Loucy (cell line): Measurements from ENCODE around the gene MCF2L2.

Experiments
- H2AFZ ChIP-seq: fragments of 200-600 bp; sonication (generic); 2 replicates; pipeline ENCODE4 v1.6.0; 2016; ENCODE audit warnings: antibody characterized with exemption, mild to moderate bottlenecking, low read length, moderate library complexity
- H3F3A ChIP-seq: fragments of 200-600 bp; 2 replicates; pipeline ENCODE4 v1.6.0; 2016; ENCODE audit warnings: antibody characterized with exemption, low read depth, mild to moderate bottlenecking
- H3K27me3 ChIP-seq: fragments of 200-600 bp; sonication (generic); 2 replicates; pipeline ENCODE4 v1.6.1; 2014; ENCODE audit warnings: low read length, mild to moderate bottlenecking; ENCODE audit not compliant: insufficient read depth, poor library complexity, severe bottlenecking
- H3K36me3 ChIP-seq: fragments of 200-600 bp; sonication (generic); 2 replicates; pipeline ENCODE4 v1.6.1; 2016; ENCODE audit warnings: low read length; ENCODE audit not compliant: insufficient read depth
- H3K4me1 ChIP-seq: fragments of 200-600 bp; sonication (generic); 2 replicates; pipeline ENCODE4 v1.5.1; 2014; ENCODE audit warnings: low read length, mild to moderate bottlenecking; ENCODE audit not compliant: insufficient read depth, poor library complexity, severe bottlenecking
- H3K4me2 ChIP-seq: fragments of 200-600 bp; sonication (generic); 2 replicates; pipeline ENCODE4 v1.6.0; 2014; ENCODE audit warnings: antibody characterized with exemption, low read length, low read depth, mild to moderate bottlenecking; ENCODE audit not compliant: poor library complexity, severe bottlenecking
- H3K4me3 ChIP-seq: fragments of 200-600 bp; sonication (generic); 2 replicates; pipeline ENCODE4 v1.5.1; 2014; ENCODE audit warnings: low read length, mild to moderate bottlenecking, mixed read lengths; ENCODE audit not compliant: poor library complexity, severe bottlenecking
- H3K79me2 ChIP-seq: fragments of 200-600 bp; sonication (generic); 2 replicates; pipeline ENCODE4 v1.6.1; 2014; ENCODE audit warnings: low read length; ENCODE audit not compliant: insufficient read depth
- H3K9ac ChIP-seq: fragments of 200-600 bp; sonication (generic); 2 replicates; pipeline ENCODE4 v1.6.0; 2014; ENCODE audit warnings: mild to moderate bottlenecking, low read depth, low read length, moderate library complexity; ENCODE audit not compliant: poor library complexity, severe bottlenecking
- H3K9me2 ChIP-seq: fragments of 200-600 bp; sonication (generic); replicated peaks from 2 replicates; pipeline ENCODE4 v1.6.1; 2016; ENCODE audit warnings: low read depth, low read length, mixed read lengths
- H3K9me3 ChIP-seq: fragments of 200-600 bp; sonication (generic); 2 replicates; pipeline ENCODE4 v1.6.1; 2014; ENCODE audit warnings: mild to moderate bottlenecking, antibody characterized with exemption, low read length, low read depth; ENCODE audit not compliant: insufficient read depth
- H4K20me1 ChIP-seq: fragments of 200-600 bp; sonication (generic); 2 replicates; pipeline ENCODE4 v1.6.0; 2014; ENCODE audit warnings: antibody characterized with exemption, low read length, mild to moderate bottlenecking; ENCODE audit not compliant: insufficient read depth, poor library complexity, severe bottlenecking
- EZH2phosphoT487 ChIP-seq: fragments of 200-600 bp; IDR thresholded peaks from 2 replicates; pipeline ENCODE4 v1.6.1; 2018; ENCODE audit warnings: antibody characterized with exemption, mild to moderate bottlenecking, moderate library complexity, borderline replicate concordance
- TF ChIP-seq, protein P1 (sequence below): fragments of 200-600 bp; sonication (generic); conservative IDR thresholded peaks from 2 replicates; pipeline ENCODE4 v1.5.1; 2014; ENCODE audit warnings: mild to moderate bottlenecking, antibody characterized with exemption, low read length

MCF2L2 gene

GRCh38 chr3:183339461-183340086, 88.8 kb downstream of the MCF2L2 start:
- H4K20me1 ChIP-seq: no peaks in the 10 kb centered on the region
- no peaks in the 10 kb centered on the region for H3K36me3 ChIP-seq
- H3K4me2 ChIP-seq: no peak overlapping the region
- H3K79me2 ChIP-seq: no peaks in the 10 kb centered on the region
- no peak overlapping the region for H3K4me3 ChIP-seq
- H3K9ac ChIP-seq: no peak overlapping the region
- H3F3A ChIP-seq: no peaks in the 10 kb centered on the region
- H3K4me1 ChIP-seq: no peaks in the 10 kb centered on the region
- H2AFZ ChIP-seq: no peak overlapping the region
- no peaks in the 10 kb centered on the region for H3K9me2 ChIP-seq
- H3K9me3 ChIP-seq: no peaks in the 10 kb centered on the region
- no peak for TF ChIP-seq EZH2phosphoT487
- TF ChIP-seq, protein P1, sequence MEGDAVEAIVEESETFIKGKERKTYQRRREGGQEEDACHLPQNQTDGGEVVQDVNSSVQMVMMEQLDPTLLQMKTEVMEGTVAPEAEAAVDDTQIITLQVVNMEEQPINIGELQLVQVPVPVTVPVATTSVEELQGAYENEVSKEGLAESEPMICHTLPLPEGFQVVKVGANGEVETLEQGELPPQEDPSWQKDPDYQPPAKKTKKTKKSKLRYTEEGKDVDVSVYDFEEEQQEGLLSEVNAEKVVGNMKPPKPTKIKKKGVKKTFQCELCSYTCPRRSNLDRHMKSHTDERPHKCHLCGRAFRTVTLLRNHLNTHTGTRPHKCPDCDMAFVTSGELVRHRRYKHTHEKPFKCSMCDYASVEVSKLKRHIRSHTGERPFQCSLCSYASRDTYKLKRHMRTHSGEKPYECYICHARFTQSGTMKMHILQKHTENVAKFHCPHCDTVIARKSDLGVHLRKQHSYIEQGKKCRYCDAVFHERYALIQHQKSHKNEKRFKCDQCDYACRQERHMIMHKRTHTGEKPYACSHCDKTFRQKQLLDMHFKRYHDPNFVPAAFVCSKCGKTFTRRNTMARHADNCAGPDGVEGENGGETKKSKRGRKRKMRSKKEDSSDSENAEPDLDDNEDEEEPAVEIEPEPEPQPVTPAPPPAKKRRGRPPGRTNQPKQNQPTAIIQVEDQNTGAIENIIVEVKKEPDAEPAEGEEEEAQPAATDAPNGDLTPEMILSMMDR: no peak
- H3K27me3 ChIP-seq: no peaks in the 10 kb centered on the region

DNA sequence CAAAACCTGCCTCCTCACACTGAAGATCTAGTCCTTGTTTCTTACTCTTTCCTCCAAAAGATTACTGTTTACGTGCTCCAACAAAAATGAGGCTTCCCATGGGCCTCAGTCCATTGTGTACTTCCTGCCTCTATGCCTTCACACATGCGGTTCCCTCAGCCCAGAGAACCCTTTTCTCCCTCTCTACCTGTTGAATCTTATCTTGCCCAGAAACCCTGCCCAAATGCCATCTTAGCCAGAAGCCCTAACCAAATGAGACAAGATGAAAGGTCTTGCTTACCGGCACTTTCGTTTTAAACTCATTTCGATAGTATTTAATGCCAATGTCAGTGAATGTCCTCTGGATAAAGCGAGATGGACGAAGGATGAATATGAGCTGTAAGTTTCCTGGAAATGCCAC, 89.9 kb downstream of the MCF2L2 start:
- Histone ChIP-seq H3K79me2 (no peaks in the 10 kb centered on the region), H3K9ac (no peak overlapping the region), H3K27me3 (no peaks in the 10 kb centered on the region), H3F3A (no peaks in the 10 kb centered on the region), H3K4me2 (no peak overlapping the region), H4K20me1 (no peaks in the 10 kb centered on the region), H3K4me3 (no peak overlapping the region), H3K36me3 (no peaks in the 10 kb centered on the region), H3K9me3 (no peaks in the 10 kb centered on the region), H2AFZ (no peak overlapping the region), H3K4me1 (no peaks in the 10 kb centered on the region), H3K9me2 (no peaks in the 10 kb centered on the region)
- TF ChIP-seq, protein P1: no peak

DNA sequence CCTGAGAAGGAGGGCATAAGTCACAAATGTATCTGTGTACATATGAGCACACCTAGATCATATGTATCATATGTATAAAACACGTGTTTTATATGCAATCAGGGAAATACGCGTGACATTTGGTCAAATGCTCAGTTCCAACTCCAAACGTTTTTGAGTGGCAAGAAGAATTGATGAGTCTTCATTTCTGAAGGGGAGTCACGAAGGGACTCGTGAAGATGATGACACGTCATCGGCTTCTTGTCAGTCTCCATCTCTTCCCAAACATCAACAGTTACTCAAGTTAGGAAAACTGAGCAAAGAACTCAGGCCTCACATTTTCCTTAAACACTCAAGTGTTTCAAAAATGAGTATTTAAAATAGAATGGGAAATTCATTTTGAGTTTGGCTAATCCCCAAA, 95.9 kb downstream of the MCF2L2 start:
- Histone ChIP-seq H3K9me2 (no peaks in the 10 kb centered on the region), H3K4me3 (no peak overlapping the region), H3K4me1 (peaks cover 18% of the 10 kb centered on the region), H2AFZ (no peak overlapping the region), H3K36me3 (no peaks in the 10 kb centered on the region), H3K4me2 (no peak overlapping the region), H3K9ac (no peak overlapping the region), H3K79me2 (no peaks in the 10 kb centered on the region), H3K27me3 (no peaks in the 10 kb centered on the region), H3F3A (no peaks in the 10 kb centered on the region), H3K9me3 (no peaks in the 10 kb centered on the region), H4K20me1 (no peaks in the 10 kb centered on the region)
- TF ChIP-seq, protein P1: no peak
- no peak for TF ChIP-seq EZH2phosphoT487
